WTC11 (cell line): ENCODE results near the gene DAND5. TPM values are rescaled to one million over a fixed set of nuclear protein-coding genes. Genes with fewer than 3 reads are reported as not detected.

ENCODE experiments used
- ATAC-seq: fragments of 200-7000 bp; cut with Tn5 transposase; 2 replicates; pipeline ENCODE4 v1.10.0; 2021; ENCODE audit warnings: mild to moderate bottlenecking, moderate library complexity
- Bru-seq: library from RNA; stranded (reverse); fragments of 400-500 nt; gene quantifications from one replicate; lab custom pipeline; 2021; lab: Mats Ljungman, UMichigan
- CTCF ChIA-PET: fragments of 300-600 bp; sonication (Branson Sonifier 250); formaldehyde crosslinking; loops from one replicate; lab custom pipeline; 2021; ENCODE audit warnings: antibody characterized with exemption; lab: Charles Lee
- POLR2A ChIA-PET: fragments of 350-600 bp; sonication (Branson Sonifier 250); formaldehyde crosslinking; loops from one replicate; lab custom pipeline; 2021; ENCODE audit warnings: antibody characterized with exemption; lab: Charles Lee
- DNase-seq: peaks from one replicate; pipeline ENCODE4 v3.0.0; 2021; ENCODE audit warnings: low spot score
- H3K27ac Mint-ChIP-seq: 2 replicates; pipeline ENCODE4 v1.8.0; 2021; ENCODE audit warnings: mixed read lengths
- H3K27me3 Mint-ChIP-seq: 2 replicates; pipeline ENCODE4 v1.8.0; 2021; ENCODE audit warnings: low read depth, mild to moderate bottlenecking, moderate library complexity, mixed read lengths
- H3K36me3 Mint-ChIP-seq: 2 replicates; pipeline ENCODE4 v1.8.0; 2021; ENCODE audit warnings: mixed read lengths
- H3K4me1 Mint-ChIP-seq: 2 replicates; pipeline ENCODE4 v1.8.0; 2022; ENCODE audit warnings: mixed read lengths
- H3K4me3 Mint-ChIP-seq: 2 replicates; pipeline ENCODE4 v1.8.0; 2021; ENCODE audit warnings: mild to moderate bottlenecking, moderate library complexity, mixed read lengths
- H3K9me3 Mint-ChIP-seq: 2 replicates; pipeline ENCODE4 v1.8.0; 2021; ENCODE audit warnings: mixed read lengths
- ARID4B ChIP-seq: sonication (generic); formaldehyde crosslinking; IDR thresholded peaks from 2 replicates; pipeline ENCODE4 v1.8.0; 2023; ENCODE audit warnings: missing genetic modification reagents, mild to moderate bottlenecking, borderline replicate concordance
- ATF1 ChIP-seq: sonication (generic); formaldehyde crosslinking; IDR thresholded peaks from 2 replicates; pipeline ENCODE4 v1.8.1; 2023; ENCODE audit warnings: mild to moderate bottlenecking, moderate library complexity, missing genetic modification reagents
- ATF3 ChIP-seq: sonication (generic); formaldehyde crosslinking; conservative IDR thresholded peaks from 2 replicates; pipeline ENCODE4 v1.8.1; 2022; ENCODE audit warnings: mild to moderate bottlenecking, missing genetic modification reagents
- CREM ChIP-seq: sonication (generic); formaldehyde crosslinking; IDR thresholded peaks from 2 replicates; pipeline ENCODE4 v1.8.1; 2022; ENCODE audit warnings: mild to moderate bottlenecking, missing genetic modification reagents, moderate library complexity
- ETV6 ChIP-seq: sonication (generic); formaldehyde crosslinking; IDR thresholded peaks from 2 replicates; pipeline ENCODE4 v1.8.1; 2022; ENCODE audit warnings: mild to moderate bottlenecking, missing genetic modification reagents
- FOXJ3 ChIP-seq: sonication (generic); formaldehyde crosslinking; IDR thresholded peaks from 2 replicates; pipeline ENCODE4 v1.9.0; 2021; ENCODE audit warnings: missing genetic modification reagents, mild to moderate bottlenecking, borderline replicate concordance
- FOXK1 ChIP-seq: sonication (generic); formaldehyde crosslinking; IDR thresholded peaks from 2 replicates; pipeline ENCODE4 v1.8.0; 2022; ENCODE audit warnings: mild to moderate bottlenecking, moderate library complexity, missing genetic modification reagents
- FOXP1 ChIP-seq: sonication (generic); formaldehyde crosslinking; IDR thresholded peaks from 2 replicates; pipeline ENCODE4 v1.8.0; 2022; ENCODE audit warnings: missing genetic modification reagents, mild to moderate bottlenecking, moderate library complexity, borderline replicate concordance
- GRHL2 ChIP-seq: fragments of 250-450 bp; sonication (Bioruptor Pico); IDR thresholded peaks from 2 replicates; pipeline ENCODE4 v1.8.0; 2022; ENCODE audit warnings: mild to moderate bottlenecking, moderate library complexity; ENCODE audit not compliant: insufficient replicate concordance, severe bottlenecking
- HMGA2 ChIP-seq: fragments of 250-450 bp; sonication (Bioruptor Pico); IDR thresholded peaks from 2 replicates; pipeline ENCODE4 v1.4.0; 2021; ENCODE audit warnings: mild to moderate bottlenecking, moderate library complexity
- NFYB ChIP-seq: sonication (generic); formaldehyde crosslinking; conservative IDR thresholded peaks from 2 replicates; pipeline ENCODE4 v1.8.0; 2022; ENCODE audit warnings: low read depth, missing genetic modification reagents
- RORB ChIP-seq: fragments of 250-450 bp; sonication (Bioruptor Pico); IDR thresholded peaks from 2 replicates; pipeline ENCODE4 v1.9.0; 2021; ENCODE audit warnings: mild to moderate bottlenecking
- SMAD3 ChIP-seq: sonication (generic); formaldehyde crosslinking; IDR thresholded peaks from 2 replicates; pipeline ENCODE4 v1.8.0; 2022; ENCODE audit warnings: missing genetic modification reagents, mild to moderate bottlenecking, borderline replicate concordance
- SP1 ChIP-seq: sonication (generic); formaldehyde crosslinking; conservative IDR thresholded peaks from 2 replicates; pipeline ENCODE4 v1.8.1; 2022; ENCODE audit warnings: missing genetic modification reagents
- TCF7 ChIP-seq: sonication (generic); formaldehyde crosslinking; IDR thresholded peaks from 2 replicates; pipeline ENCODE4 v1.8.0; 2022; ENCODE audit warnings: mild to moderate bottlenecking, low read depth, missing genetic modification reagents, moderate library complexity
- ZBTB21 ChIP-seq: sonication (generic); formaldehyde crosslinking; IDR thresholded peaks from 2 replicates; pipeline ENCODE4 v1.8.1; 2023; ENCODE audit warnings: mild to moderate bottlenecking, missing genetic modification reagents, borderline replicate concordance
- ZMAT4 ChIP-seq: fragments of 250-450 bp; sonication (Bioruptor Pico); IDR thresholded peaks from 2 replicates; pipeline ENCODE4 v1.9.0; 2021; ENCODE audit warnings: mild to moderate bottlenecking
- ZNF121 ChIP-seq: sonication (generic); formaldehyde crosslinking; IDR thresholded peaks from 2 replicates; pipeline ENCODE4 v1.8.0; 2023; ENCODE audit warnings: missing genetic modification reagents
- ZNF232 ChIP-seq: sonication (generic); formaldehyde crosslinking; IDR thresholded peaks from 2 replicates; pipeline ENCODE4 v1.8.0; 2022; ENCODE audit warnings: mild to moderate bottlenecking, missing genetic modification reagents
- ZNF396 ChIP-seq: fragments of 250-450 bp; sonication (Bioruptor Pico); IDR thresholded peaks from 2 replicates; pipeline ENCODE4 v1.8.0; 2021; ENCODE audit warnings: mild to moderate bottlenecking, moderate library complexity, borderline replicate concordance
- ZNF671 ChIP-seq: fragments of 250-450 bp; sonication (Bioruptor Pico); IDR thresholded peaks from 2 replicates; pipeline ENCODE4 v1.8.0; 2021; ENCODE audit warnings: mild to moderate bottlenecking
- ZSCAN18 ChIP-seq: fragments of 250-450 bp; sonication (Bioruptor Pico); IDR thresholded peaks from 2 replicates; pipeline ENCODE4 v2.1.2; 2022; ENCODE audit warnings: mild to moderate bottlenecking, moderate library complexity
- long read RNA-seq, 3 experiments: library from RNA in 1 of 3; library from capped mRNA in 1 of 3; library from polyadenylated mRNA in 1 of 3; unstranded in 2 of 3; stranded (forward) in 1 of 3; transcript quantifications; one replicate each; pipeline ENCODE4 v2.0.0, GENCODE V29; 2021
- total RNA-seq: library from RNA; stranded (reverse); gene quantifications from 3 replicates; pipeline ENCODE4 v1.2.3, GENCODE V29; 2021

DAND5 gene
- total RNA-seq (0.18 to 0.23 TPM (median 0.22 TPM) in 3 replicates), Bru-seq, nascent RNA (percentile 22 among the genes with signal in this experiment)
- long read RNA-seq, experiment 1, partial matches to known transcripts, result 0 of 1 reads
- long read RNA-seq, experiment 1, other reads (novel, unspliced or antisense), result 1 of 1 reads
- long read RNA-seq, experiment 2, result 0 reads
- long read RNA-seq, experiment 3, result 0 reads

- Mint-ChIP-seq H3K4me3 (no peak within 1 kb of the TSS), H3K36me3 (no peaks in the 10 kb centered on the region), H3K4me1 (0 out of 2 replicates have a peak, but pooled peaks cover 5% of the 10 kb centered on the region), H3K27ac (no peak within 1 kb of the TSS), H3K27me3 (peaks cover 4% of the 10 kb centered on the region), H3K9me3 (no peaks in the 10 kb centered on the region)
- no peak for TF ChIP-seq FOXK1
- no peak for TF ChIP-seq ATF3
- TF ChIP-seq CREM (CRISPR knock-in tag), result no peak
- TF ChIP-seq ARID4B (CRISPR knock-in tag), result no peak
- TF ChIP-seq HMGA2 (CRISPR knock-in tag), result no peak
- TF ChIP-seq ZNF121 (CRISPR knock-in tag), result no peak
- TF ChIP-seq ATF1 (CRISPR knock-in tag), result no peak
- TF ChIP-seq ETV6, result no peak
- no peak for TF ChIP-seq ZNF232
- TF ChIP-seq NFYB, result no peak
- TF ChIP-seq TCF7 (CRISPR knock-in tag), result no peak
- TF ChIP-seq SMAD3 (CRISPR knock-in tag), result no peak
- TF ChIP-seq RORB (CRISPR knock-in tag), result no peak
- TF ChIP-seq SP1 (CRISPR knock-in tag), result no peak
- ChIA-PET POLR2A (interaction anchor here (0.7 kb wide), 1 partner anchor 203 kb away, joined by 3 read pairs; no protein-coding TSS in a partner anchor), CTCF (interaction anchor here (0.9 to 1.4 kb wide), 7 partner anchors 8 to 132 kb away, joined by 3 to 11 read pairs (median 4); partner anchors contain the start of gene DNASE2)
- DNase-seq (no peak), ATAC-seq (no peak)
Observed at GRCh38 chr19:12969292-12969988, at the start of gene DAND5. DAND5 (plus strand) TSS chr19:12969576; CDS start chr19:12969661, 85 bp downstream.

GRCh38 chr19:12921047-12921446 is 48.3 kb upstream of the DAND5 start:
- Mint-ChIP-seq H3K27me3 (peaks cover 22% of the 10 kb centered on the region), H3K4me3 (no peak overlapping the region), H3K9me3 (peaks cover 9% of the 10 kb centered on the region), H3K36me3 (peaks cover 36% of the 10 kb centered on the region), H3K27ac (peak overlapping the region; percentile 46; the same call in 1 of the 2 replicates), H3K4me1 (no peaks in the 10 kb centered on the region)
- ATAC-seq (no peak), DNase-seq (no peak)
- ChIA-PET POLR2A (interaction anchor here (0.5 to 1.0 kb wide), 3 partner anchors 13 to 1947 kb away, joined by 3 to 7 read pairs (median 4); partner anchors contain the start of gene FARSA), CTCF (interaction anchor here (0.7 to 1.4 kb wide), 3 partner anchors 36 to 70 kb away, joined by 3 to 6 read pairs (median 5); no protein-coding TSS in a partner anchor)
- TF ChIP-seq ZSCAN18 (CRISPR knock-in tag), result no peak
- peak; percentile 68; the same call in 1 of the 2 replicates for TF ChIP-seq ZNF121 (CRISPR knock-in tag)

- CTCF ChIA-PET, result no interaction called here
- TF ChIP-seq ZMAT4 (no peak), FOXJ3 (CRISPR knock-in tag) (no peak), GRHL2 (CRISPR knock-in tag) (no peak), ZNF671 (CRISPR knock-in tag) (no peak), ZBTB21 (CRISPR knock-in tag) (no peak), FOXP1 (CRISPR knock-in tag) (no peak), ZNF396 (CRISPR knock-in tag) (no peak), NFYB (no peak)
- Mint-ChIP-seq H3K4me1 (no peaks in the 10 kb centered on the region), H3K27ac (no peak overlapping the region), H3K9me3 (peaks cover 9% of the 10 kb centered on the region), H3K36me3 (peaks cover 48% of the 10 kb centered on the region), H3K27me3 (peaks cover 13% of the 10 kb centered on the region), H3K4me3 (no peak overlapping the region)
- DNase-seq (no peak), ATAC-seq (no peak)
- POLR2A ChIA-PET, result no interaction called here
Observed at GRCh38 chr19:12922959-12923358, 46.4 kb upstream of the DAND5 start.
